A204.1 (cell line): ENCODE measurements around the gene PGAM5.
"Not testable (repeated sequence)": the region's sequence is repeated elsewhere in the genome, so short reads cannot be mapped to it uniquely, and the experiment has no call there.

Experiments used
- FAIRE-seq: peaks from 2 replicates; lab custom pipeline; 2012; peaks lifted over from hg19 to GRCh38; lab: Jason Lieb, UNC

The PGAM5 gene

DNA sequence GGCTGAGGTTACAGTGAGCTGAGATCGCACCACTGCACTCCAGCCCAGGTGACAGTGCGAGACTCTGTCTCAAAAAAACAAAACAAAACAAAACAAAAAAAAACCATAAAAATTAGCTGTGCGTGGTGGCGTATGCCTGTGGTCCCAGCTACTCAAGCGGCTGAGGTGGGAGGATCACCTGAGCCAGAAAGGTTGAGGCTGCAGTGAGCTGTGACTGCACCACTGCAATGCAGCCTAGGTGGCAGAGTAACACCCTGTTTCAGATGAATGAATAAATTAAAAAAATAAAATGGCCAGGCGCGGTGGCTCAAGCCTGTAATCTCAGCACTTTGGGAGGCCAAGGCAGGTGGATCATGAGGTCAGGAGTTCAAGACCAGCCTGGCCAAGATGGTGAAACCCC is 43.0 kb downstream of the PGAM5 start:
- FAIRE-seq: not testable (repeated sequence)

DNA sequence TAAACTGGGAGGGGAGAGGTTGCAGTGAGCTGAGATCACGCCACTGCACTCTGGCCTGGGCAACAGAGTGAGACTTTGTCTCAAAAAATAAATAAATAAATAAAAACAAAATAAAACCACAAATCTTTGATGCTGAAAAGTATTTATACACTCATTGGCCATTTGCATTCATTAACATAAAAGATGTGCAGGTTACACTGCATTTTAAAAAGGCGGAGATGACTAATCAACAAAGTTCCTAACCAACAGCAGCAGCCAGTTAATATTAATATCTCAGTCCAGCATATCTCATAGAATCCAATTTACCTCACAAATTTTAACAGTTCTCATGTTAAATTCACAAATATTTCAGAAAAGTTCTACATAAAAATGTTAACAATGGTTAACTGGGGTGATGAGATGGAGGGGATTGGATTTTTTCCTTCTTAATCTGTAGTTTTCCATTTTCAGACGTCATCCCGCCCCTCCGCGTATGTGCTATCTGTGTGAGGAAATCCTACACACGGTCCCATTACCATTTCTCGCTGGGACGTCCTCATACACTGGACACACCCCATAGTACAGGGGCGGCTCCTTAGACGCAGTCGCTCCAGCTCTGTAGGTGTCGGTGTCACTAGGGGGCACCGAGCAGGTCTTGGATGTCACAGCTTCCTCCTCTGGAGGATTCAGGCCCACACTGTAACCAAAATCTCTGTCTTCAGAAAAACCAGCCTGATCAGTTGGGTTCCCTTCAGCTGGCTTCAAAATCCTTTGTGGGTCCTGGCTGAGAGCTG is 43.7 kb downstream of the PGAM5 start:
- no peak for FAIRE-seq

- FAIRE-seq: not testable (repeated sequence)
Observed at GRCh38 chr12:132758825-132759224, 48.2 kb downstream of the PGAM5 start.

DNA sequence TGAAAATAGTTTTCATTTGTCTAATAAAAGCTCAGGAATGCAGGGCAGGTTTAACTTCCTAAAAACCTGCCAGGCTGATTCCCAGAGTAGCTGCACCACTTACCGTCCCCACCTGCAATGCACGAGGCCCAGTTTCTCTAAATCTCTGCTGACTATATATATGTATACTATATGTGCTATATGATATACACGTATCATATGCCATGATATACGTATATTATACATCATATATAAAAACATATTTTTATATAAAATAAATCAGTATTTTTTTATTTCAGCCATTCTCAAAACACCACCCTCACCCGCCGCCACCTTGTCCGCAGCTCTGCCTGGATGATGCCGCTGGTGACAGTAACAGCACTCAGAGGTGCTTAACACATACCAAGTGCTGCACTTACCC is 48.7 kb downstream of the PGAM5 start:
- FAIRE-seq: no peak

DNA sequence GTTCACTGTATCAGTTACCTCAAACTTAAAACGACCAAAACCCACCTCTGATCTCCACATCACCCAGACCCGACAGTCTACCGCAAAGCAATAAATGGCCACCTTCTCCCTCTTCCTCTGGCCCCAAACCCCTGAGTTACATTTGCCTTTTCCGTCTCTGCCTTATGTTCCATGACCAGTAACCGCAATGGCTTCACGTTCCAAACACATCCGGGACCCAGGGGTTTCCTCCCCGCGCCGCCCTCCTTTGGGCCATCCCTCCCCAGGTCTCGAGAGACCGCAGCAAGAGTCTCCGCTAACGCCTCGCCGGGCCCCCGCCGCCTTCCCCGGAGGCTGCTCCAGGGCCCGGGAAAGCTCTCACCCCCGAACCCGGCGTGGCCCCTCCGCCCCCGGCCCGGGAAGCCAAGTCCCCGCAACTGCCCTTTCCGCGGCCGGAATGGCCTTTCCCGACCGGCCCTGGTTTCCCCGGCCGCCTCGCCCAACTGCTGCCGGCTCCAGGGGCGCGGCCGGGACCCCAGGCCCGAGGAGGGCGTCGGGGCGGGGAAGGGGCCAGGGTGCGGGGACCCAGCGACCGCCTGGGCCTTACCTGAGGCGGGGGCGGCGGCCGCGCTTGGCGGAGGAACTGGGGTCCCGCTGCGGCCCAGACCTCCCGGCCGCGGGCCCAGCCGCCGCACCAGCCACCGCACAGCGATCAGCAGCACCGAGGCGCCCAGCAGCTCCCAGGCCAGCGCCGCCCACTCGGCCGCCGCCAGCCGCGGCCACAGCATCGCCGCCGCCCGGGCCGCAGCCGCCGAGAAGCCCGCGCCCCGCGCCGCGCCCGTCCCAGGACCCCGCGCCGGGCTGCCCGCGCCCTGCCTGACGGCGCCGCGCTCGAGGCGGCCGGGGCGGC is 50.6 kb downstream of the PGAM5 start, which contains the start of gene ANKLE2:
TSS of gene ANKLE2 (minus strand) at position 801 of the 889 bp plus-strand sequence. CDS start at position 767, 34 bp downstream.
- FAIRE-seq: no peak

GRCh38 chr12:132761921-132762583 is 51.4 kb downstream of the PGAM5 start:
- FAIRE-seq: no peak

- FAIRE-seq: no peak
Observed at GRCh38 chr12:132764231-132764630, 53.6 kb downstream of the PGAM5 start.

DNA sequence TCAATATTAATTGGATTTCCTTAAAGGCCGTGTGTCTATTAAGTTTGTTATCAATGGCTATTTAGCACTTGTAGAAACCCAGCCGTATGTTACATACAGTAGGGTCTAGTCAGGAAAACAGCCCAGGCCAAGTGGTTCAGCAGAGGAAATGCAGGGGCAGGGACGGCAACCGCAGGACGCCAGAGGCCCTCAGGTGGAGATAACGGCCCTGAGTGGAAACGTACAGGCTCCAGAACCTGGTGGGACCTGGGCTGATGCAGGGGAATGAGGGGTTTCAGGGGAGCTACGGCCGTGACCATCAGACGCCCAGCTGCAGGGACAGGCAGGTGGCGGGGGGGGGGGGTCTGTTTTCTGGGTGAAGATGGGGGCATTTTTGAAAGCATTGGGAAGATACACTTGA is 54.7 kb downstream of the PGAM5 start:
- no peak for FAIRE-seq

DNA sequence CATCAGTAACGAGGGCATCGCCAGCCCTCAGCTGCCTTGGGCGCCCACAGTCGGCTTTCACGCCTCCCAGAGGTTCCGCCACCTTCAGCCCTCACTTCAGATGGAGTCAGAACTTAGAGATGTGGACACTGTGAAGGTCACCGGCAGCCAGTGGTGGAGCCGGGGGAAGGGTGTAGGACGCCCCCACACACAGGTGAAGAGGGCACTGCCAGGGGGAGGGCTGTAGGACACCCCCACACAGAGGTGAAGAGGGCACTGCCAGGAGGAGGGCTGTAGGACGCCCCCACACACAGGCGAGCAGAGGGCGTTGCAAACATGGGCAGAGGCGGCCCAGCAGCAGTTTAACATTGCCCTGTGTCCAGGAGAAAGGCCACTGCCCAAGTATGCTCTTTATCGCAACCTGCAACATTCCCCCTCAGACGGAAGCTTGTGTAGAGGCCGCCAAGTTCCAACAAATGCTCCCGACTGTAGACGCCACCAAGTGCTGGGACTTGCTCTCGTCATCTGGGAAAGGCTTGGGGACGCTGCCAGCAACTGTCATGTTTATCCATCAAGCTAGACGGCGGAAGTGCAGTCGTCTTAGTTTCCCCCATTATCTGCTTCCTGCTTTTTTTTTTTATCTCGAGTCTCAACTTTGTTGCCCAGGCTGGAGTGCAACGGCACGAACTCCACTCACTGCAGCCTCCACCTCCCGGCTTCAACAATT is 55.9 kb downstream of the PGAM5 start:
- no peak for FAIRE-seq

DNA sequence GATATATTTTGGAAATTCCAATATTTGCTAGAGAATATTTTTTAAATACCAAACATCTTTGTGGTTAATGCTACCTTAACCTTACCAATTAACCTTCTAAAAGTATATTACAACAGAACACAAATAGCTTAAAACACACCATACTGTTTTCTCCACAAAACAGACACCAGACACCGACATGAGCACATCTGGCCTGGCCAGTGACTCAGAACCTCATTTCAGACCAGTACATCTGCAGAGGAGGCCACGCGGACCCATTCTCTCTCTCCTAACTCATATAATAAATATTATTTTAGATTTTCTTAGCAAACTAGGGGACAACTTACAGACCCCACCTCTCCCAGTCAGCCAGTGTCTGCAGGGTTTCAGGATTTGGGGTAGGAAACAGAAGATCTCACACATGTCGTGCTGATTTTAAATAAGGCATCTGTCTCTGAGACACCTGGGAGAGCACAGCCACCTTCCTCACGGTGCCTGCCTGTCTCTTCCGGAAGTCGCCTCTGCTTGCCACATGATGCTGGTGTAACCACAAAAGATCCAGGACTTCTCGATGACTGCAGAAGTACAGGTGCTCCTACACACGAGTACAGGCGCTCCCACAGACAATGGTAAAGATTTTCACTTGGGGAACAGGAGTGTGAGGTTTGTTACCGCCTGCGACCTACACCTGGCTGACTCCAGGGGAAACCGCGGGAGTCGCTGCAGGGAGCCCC is 60.6 kb downstream of the PGAM5 start:
- no peak for FAIRE-seq
